Vagina (tissue), 2 donors: ENCODE results near the gene CD6. TPM values are rescaled to one million over a fixed set of nuclear protein-coding genes. Genes with fewer than 3 reads are reported as not detected.
"Not testable (repeated sequence)": the region's sequence is repeated elsewhere in the genome, so short reads cannot be mapped to it uniquely, and the experiment has no call there.

Experiments used
- DNase-seq, 2 donors: peaks; one replicate each; pipeline ENCODE4 v3.0.0-alpha.2; 2017; ENCODE audit errors: extremely low spot score in 2 of 2
- H3K27ac ChIP-seq: fragments of 200-600 bp; sonication (generic); one replicate; pipeline ENCODE4 v1.5.1; 2019
- H3K27me3 ChIP-seq: fragments of 200-600 bp; sonication (generic); one replicate; pipeline ENCODE4 v1.5.1; 2019
- H3K36me3 ChIP-seq, 2 donors: fragments of 200-600 bp; sonication (generic); one replicate each; pipeline ENCODE4 v1.5.1; 2017 to 2019
- H3K4me1 ChIP-seq: fragments of 200-600 bp; sonication (generic); one replicate; pipeline ENCODE4 v1.5.1; 2019
- H3K4me3 ChIP-seq, 2 donors: fragments of 200-600 bp; sonication (generic); 1 replicate in 1 of 2; 2 replicates in 1 of 2; pipeline ENCODE4 v1.5.1; 2016 to 2019
- H3K9me3 ChIP-seq: fragments of 200-600 bp; sonication (generic); one replicate; pipeline ENCODE4 v1.5.1; 2019
- CTCF ChIP-seq, 3 experiments: fragments of 450-650 bp in 2 of 3; fragments of 200-600 bp in 1 of 3; sonication (generic) in 1 of 3; IDR thresholded peaks; one replicate each; pipeline ENCODE4 v1.5.1; 2017 to 2019; ENCODE audit warnings: antibody characterized with exemption in 3 of 3, mild to moderate bottlenecking in 2 of 3, moderate library complexity in 2 of 3
- POLR2A ChIP-seq, 2 donors: fragments of 450-650 bp; IDR thresholded peaks; one replicate each; pipeline ENCODE4 v1.6.1; 2017; ENCODE audit warnings: antibody characterized with exemption in 2 of 2, mild to moderate bottlenecking in 2 of 2, moderate library complexity in 2 of 2
- POLR2AphosphoS5 ChIP-seq, 2 donors: sonication (generic); formaldehyde crosslinking; IDR thresholded peaks; one replicate each; pipeline ENCODE4 v1.9.0; 2017; ENCODE audit warnings: antibody characterized with exemption in 2 of 2, mild to moderate bottlenecking in 2 of 2, low read depth in 1 of 2; ENCODE audit not compliant: insufficient read depth in 1 of 2
- intact Hi-C: fragments of 100-400 bp; cut with DNase I; formaldehyde crosslinking; loops from one replicate; pipeline ENCODE4 v1.15.1; 2023
- total RNA-seq: library from RNA; depleted of rRNA; stranded (reverse); fragments of >200 nt; gene quantifications from one replicate; pipeline ENCODE4 v1.2.3, GENCODE V29; 2016

Gene CD6
- total RNA-seq, 1 donor from 2014 or later, result 3.9 TPM

GRCh38 chr11:61059260-61059752 lies 87.8 kb downstream of the CD6 start:
- TF ChIP-seq POLR2AphosphoS5 (IDR thresholded peaks at IDR 0.05; ENCODE audit: insufficient read depth in 1 of 2, low read depth in 1 of 2), result no peak
- TF ChIP-seq CTCF (IDR thresholded peaks at IDR 0.05), result no peak
- TF ChIP-seq POLR2A (IDR thresholded peaks at IDR 0.05), result no peak
- Histone ChIP-seq H3K4me3 (no peak overlapping the region), H3K27me3 (no peaks in the 10 kb centered on the region), H3K36me3 (no peaks in the 10 kb centered on the region), H3K9me3 (no peaks in the 10 kb centered on the region), H3K27ac (no peak overlapping the region), H3K4me1 (peaks cover 14% of the 10 kb centered on the region)
- DNase-seq, result no peak
- intact Hi-C loops, result no loop called here

DNA sequence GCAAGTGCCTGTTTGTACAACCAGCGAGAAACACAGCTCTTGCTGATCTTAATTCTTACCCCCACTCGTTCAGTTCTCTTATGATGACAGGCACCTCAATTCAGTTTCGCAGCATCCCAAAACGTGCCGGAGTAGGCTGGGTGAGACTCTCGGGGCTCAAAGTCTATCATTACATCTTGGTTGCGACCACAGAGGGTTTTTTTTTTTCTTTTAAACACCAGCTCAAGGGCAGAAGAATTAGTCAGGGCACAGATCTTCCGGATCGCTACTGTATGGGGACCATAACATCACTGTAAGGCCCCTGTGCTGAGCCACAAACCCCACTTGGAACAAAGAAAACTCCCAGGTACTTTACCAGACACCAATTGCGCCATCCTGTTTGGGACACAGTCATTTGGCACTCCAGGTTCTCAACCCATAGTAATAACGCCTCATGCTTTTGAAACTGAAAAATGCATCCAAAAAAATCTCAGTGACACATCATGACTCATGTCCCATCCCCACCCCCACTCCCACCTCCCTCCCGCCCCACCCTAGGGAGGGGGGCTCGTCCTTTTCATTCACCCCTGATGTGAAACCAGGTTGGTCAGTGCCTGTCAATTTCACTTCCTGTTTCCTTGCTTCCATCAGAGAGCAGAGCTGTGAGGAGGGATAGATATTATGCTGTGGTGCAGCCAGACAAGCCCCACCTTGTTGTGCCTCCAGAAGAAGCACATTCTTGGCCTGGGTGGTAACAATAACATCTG lies 89.8 kb downstream of the CD6 start:
- Histone ChIP-seq H3K27ac (no peak overlapping the region), H3K27me3 (no peaks in the 10 kb centered on the region)

DNA sequence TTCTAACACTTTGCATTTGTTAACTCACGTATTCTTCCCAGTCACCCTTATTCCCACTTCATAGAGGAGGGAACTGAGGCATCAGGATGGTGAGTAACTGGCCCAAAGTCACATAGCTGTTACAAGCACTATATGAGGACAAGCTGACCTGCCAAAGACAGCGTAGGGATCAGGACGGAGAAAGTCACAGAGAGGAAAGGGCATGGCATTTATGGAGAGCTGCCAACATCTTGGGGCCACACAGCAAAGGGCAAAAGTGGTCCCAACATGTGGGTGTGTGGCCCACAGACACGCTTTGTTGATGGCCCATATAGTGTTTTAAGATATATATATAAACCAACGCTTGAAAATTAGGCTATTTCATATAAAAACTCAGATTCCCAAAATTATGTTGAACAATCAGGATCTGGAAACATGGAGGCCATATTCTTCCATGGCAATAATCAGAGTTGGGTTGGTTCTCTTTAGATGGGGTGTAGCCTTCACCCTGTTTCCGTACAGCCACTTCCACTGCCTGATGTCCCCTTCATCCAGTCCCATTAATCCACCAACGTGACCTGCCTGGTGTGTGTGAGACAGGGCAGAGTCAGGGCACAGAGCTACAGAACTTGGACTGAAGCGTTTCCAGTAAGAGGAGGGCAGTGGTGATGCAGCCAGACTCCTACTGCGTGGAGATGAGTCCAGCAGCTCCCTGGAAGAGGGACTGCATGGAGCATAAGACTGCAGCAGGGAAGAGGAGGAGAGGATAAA lies 90.9 kb downstream of the CD6 start:
- H3K4me1 ChIP-seq, result peaks cover 14% of the 10 kb centered on the region
- H3K27me3 ChIP-seq, result no peaks in the 10 kb centered on the region
- H3K36me3 ChIP-seq, result no peaks in the 10 kb centered on the region
- no peak overlapping the region for H3K4me3 ChIP-seq
- H3K9me3 ChIP-seq, result no peaks in the 10 kb centered on the region
- no peak for TF ChIP-seq POLR2AphosphoS5 (IDR thresholded peaks at IDR 0.05; ENCODE audit: insufficient read depth in 1 of 2, low read depth in 1 of 2)
- TF ChIP-seq CTCF (IDR thresholded peaks at IDR 0.05), result no peak
- no peak for TF ChIP-seq POLR2A (IDR thresholded peaks at IDR 0.05)
- intact Hi-C loops, result no loop called here
- no peak overlapping the region for H3K27ac ChIP-seq
- peak in 1 of 2 donors; percentile 58 for DNase-seq

More for the DNA sequence above, 89.8 kb downstream of the CD6 start:
- H3K9me3 ChIP-seq, result no peaks in the 10 kb centered on the region
- H3K36me3 ChIP-seq, result no peaks in the 10 kb centered on the region
- intact Hi-C loops, result no loop called here
- H3K4me3 ChIP-seq, result no peak overlapping the region
- no peak for TF ChIP-seq POLR2AphosphoS5 (IDR thresholded peaks at IDR 0.05; ENCODE audit: insufficient read depth in 1 of 2, low read depth in 1 of 2)
- no peak for TF ChIP-seq POLR2A (IDR thresholded peaks at IDR 0.05)
- peaks cover 14% of the 10 kb centered on the region for H3K4me1 ChIP-seq
- peak in 1 of 2 donors; percentile 58 for DNase-seq

DNA sequence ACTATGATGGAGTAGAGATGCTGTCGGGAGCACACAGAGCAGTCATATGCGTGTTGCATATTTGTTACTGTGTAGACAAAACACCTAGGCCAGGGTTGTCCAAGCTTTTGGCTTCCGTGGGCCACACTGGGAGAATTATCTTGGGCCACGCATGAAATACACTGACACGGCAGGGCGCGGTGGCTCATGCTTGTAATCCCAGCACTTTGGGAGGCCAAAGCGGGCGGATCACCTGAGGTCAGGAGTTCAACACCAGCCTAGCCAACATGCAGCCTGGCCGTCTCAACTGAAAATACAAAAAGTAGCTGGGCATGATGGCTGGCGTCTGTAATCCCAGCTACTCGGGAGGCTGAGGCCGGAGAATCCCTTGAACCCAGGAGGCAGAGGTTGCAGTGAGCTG lies 93.8 kb downstream of the CD6 start:
- intact Hi-C loops, H3K36me3 ChIP-seq, DNase-seq, H3K27ac ChIP-seq, H3K4me3 ChIP-seq, H3K9me3 ChIP-seq, H3K27me3 ChIP-seq: not testable (repeated sequence)
- peaks cover 14% of the 10 kb centered on the region for H3K4me1 ChIP-seq

- DNase-seq, result peak in 1 of 2 donors; percentile 87
Measured at GRCh38 chr11:61065955-61066638, 94.6 kb downstream of the CD6 start.

More at GRCh38 chr11:61065955-61066638, 94.6 kb downstream of the CD6 start:
- Histone ChIP-seq H3K27ac (no peak overlapping the region), H3K36me3 (no peaks in the 10 kb centered on the region), H3K27me3 (no peaks in the 10 kb centered on the region), H3K9me3 (no peaks in the 10 kb centered on the region), H3K4me1 (peaks cover 7% of the 10 kb centered on the region), H3K4me3 (no peak overlapping the region)
- no peak for TF ChIP-seq CTCF (IDR thresholded peaks at IDR 0.05)
- no peak for TF ChIP-seq POLR2AphosphoS5 (IDR thresholded peaks at IDR 0.05; ENCODE audit: insufficient read depth in 1 of 2, low read depth in 1 of 2)
- no peak for TF ChIP-seq POLR2A (IDR thresholded peaks at IDR 0.05)
- intact Hi-C loops, result no loop called here
